ENCODE results near the gene DCC. TPM values are rescaled to one million over a fixed set of nuclear protein-coding genes. Genes with fewer than 3 reads are reported as not detected.

Gene DCC
- total RNA-seq, 4 donors from 2014 or later, result 0.27 to 2.5 TPM; not detected in 2

DNA sequence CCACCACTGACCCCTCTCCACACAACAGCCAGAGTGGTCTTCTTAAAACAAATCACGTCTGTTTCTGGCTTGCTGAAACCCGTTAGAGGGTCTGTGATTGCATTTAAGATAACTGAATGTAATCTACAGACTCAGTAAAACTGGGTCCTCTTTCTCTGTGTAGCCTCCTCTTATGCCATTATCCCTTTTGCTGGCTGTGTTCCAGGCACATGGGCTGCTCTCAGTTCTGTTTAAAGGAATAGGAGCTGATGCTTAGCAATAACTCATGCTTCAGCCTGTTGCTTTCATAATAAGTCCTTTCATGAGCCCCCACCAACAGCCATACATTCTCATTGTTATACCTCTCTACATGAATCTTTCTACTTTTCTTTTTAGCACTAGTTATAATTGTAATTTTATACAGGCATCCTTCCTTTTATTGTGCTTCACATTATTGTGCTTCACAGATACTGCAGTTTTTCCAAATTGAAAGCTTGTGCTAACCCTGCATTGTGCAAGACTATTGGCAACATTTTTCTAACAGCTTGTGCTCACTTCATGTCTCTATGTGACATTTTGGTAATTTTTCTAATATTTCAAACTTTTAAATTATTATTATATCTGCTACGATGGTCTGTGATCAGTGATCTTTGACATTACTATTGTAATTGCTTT, 1101.9 kb downstream of the DCC start:
- DNase-seq, result no peak
- no peak overlapping the region for H3K4me3 ChIP-seq
- H3K27ac ChIP-seq, result no peak overlapping the region
- no peaks in the 10 kb centered on the region for H3K9me3 ChIP-seq
- H3K4me1 ChIP-seq, result no peaks in the 10 kb centered on the region
- intact Hi-C loops (cut with DNase I; ENCODE audit: low total_unique reads), result no loop called here
- WGBS, 2 donors (ENCODE audit: low coverage in 1 of 2), result 59 to 70% methylated on average over 3 of the region's 3 CpGs
- no peak for TF ChIP-seq CTCF (IDR thresholded peaks at IDR 0.05)
- TF ChIP-seq EP300 (IDR thresholded peaks at IDR 0.05; ENCODE audit: low read depth), result no peak
- TF ChIP-seq POLR2AphosphoS5 (IDR thresholded peaks at IDR 0.05), result no peak
- no peak for TF ChIP-seq POLR2A (IDR thresholded peaks at IDR 0.05)
- H3K36me3 ChIP-seq, result no peaks in the 10 kb centered on the region
- in situ Hi-C loops (cut with MboI; ENCODE audit: low pct_ligation_motif_present in 1 of 4, low pct_unique_long_range_greater_than_20kb in 1 of 4, low sequenced_read_pairs in 3 of 4), result no loop called here
- no peaks in the 10 kb centered on the region for H3K27me3 ChIP-seq

- TF ChIP-seq POLR2A (IDR thresholded peaks at IDR 0.05), result no peak
- no peak for TF ChIP-seq CTCF (IDR thresholded peaks at IDR 0.05)
- TF ChIP-seq POLR2AphosphoS5 (IDR thresholded peaks at IDR 0.05), result no peak
- TF ChIP-seq EP300 (IDR thresholded peaks at IDR 0.05; ENCODE audit: low read depth), result no peak
- WGBS, 2 donors (ENCODE audit: low coverage in 1 of 2), result 72 to 100% methylated on average over 1 to 3 of the region's 3 CpGs
- H3K4me1 ChIP-seq, result no peaks in the 10 kb centered on the region
- intact Hi-C loops (cut with DNase I; ENCODE audit: low total_unique reads), result no loop called here
- no peak overlapping the region for H3K4me3 ChIP-seq
- no peak overlapping the region for H3K27ac ChIP-seq
- no peaks in the 10 kb centered on the region for H3K9me3 ChIP-seq
- no peak for DNase-seq
- no peaks in the 10 kb centered on the region for H3K27me3 ChIP-seq
- in situ Hi-C loops (cut with MboI; ENCODE audit: low pct_ligation_motif_present in 1 of 4, low pct_unique_long_range_greater_than_20kb in 1 of 4, low sequenced_read_pairs in 3 of 4), result no loop called here
- no peaks in the 10 kb centered on the region for H3K36me3 ChIP-seq
These were observed 1102.4 kb downstream of the DCC start for GRCh38 chr18:53442415-53442783.

- Histone ChIP-seq H3K36me3 (no peaks in the 10 kb centered on the region), H3K4me3 (no peak overlapping the region), H3K27me3 (no peaks in the 10 kb centered on the region), H3K4me1 (no peaks in the 10 kb centered on the region), H3K9me3 (no peaks in the 10 kb centered on the region), H3K27ac (no peak overlapping the region)
- in situ Hi-C loops (cut with MboI; ENCODE audit: low pct_ligation_motif_present in 1 of 4, low pct_unique_long_range_greater_than_20kb in 1 of 4, low sequenced_read_pairs in 3 of 4) (no loop called here), intact Hi-C loops (cut with DNase I; ENCODE audit: low total_unique reads) (no loop called here)
- TF ChIP-seq POLR2AphosphoS5 (IDR thresholded peaks at IDR 0.05) (no peak), POLR2A (IDR thresholded peaks at IDR 0.05) (no peak), CTCF (IDR thresholded peaks at IDR 0.05) (no peak), EP300 (IDR thresholded peaks at IDR 0.05; ENCODE audit: low read depth) (no peak)
- 50 to 60% methylated on average over 2 of the region's 2 CpGs for WGBS, 2 donors (ENCODE audit: low coverage in 1 of 2)
- no peak for DNase-seq
These were observed 1103.3 kb downstream of the DCC start for GRCh38 chr18:53443336-53443735.

DNA sequence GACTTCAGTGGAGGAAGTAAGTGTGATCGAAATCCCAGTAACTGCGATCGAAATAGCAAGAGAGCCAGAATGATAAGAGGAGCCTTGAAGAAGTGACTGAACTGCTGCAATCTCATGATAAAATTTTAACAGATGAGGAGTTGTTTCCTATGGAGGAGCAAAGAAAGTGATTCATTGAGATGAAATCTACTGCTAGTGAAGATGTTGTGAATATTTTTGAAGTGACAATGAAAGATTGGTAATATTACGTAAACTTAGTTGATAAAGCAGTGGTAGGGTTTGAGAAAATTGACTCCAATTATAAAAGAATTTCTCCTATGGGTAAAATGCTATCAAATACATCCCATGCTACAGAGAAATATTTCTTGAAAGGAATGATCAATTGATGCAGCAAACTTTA, 1103.8 kb downstream of the DCC start:
- Histone ChIP-seq H3K4me3 (no peak overlapping the region), H3K9me3 (no peaks in the 10 kb centered on the region), H3K4me1 (no peaks in the 10 kb centered on the region), H3K36me3 (no peaks in the 10 kb centered on the region), H3K27me3 (no peaks in the 10 kb centered on the region), H3K27ac (no peak overlapping the region)
- intact Hi-C loops (cut with DNase I; ENCODE audit: low total_unique reads), result no loop called here
- no peak for TF ChIP-seq EP300 (IDR thresholded peaks at IDR 0.05; ENCODE audit: low read depth)
- no peak for TF ChIP-seq POLR2A (IDR thresholded peaks at IDR 0.05)
- TF ChIP-seq CTCF (IDR thresholded peaks at IDR 0.05), result no peak
- TF ChIP-seq POLR2AphosphoS5 (IDR thresholded peaks at IDR 0.05), result no peak
- WGBS, 2 donors (ENCODE audit: low coverage in 1 of 2), result 91% methylated on average over 4 of the region's 4 CpGs
- in situ Hi-C loops (cut with MboI; ENCODE audit: low pct_ligation_motif_present in 1 of 4, low pct_unique_long_range_greater_than_20kb in 1 of 4, low sequenced_read_pairs in 3 of 4), result no loop called here
- no peak for DNase-seq

Measured in transverse colon (tissue), 4 donors.